ENCODE data around the gene MORN5. TPM values are rescaled to one million over a fixed set of nuclear protein-coding genes. Genes with fewer than 3 reads are reported as not detected.

MORN5 gene
- total and polyA plus RNA-seq, 9 of the 15 experiments (the other 6 are each of a cell fraction or from before 2014, with no cell fraction given): not detected

DNA sequence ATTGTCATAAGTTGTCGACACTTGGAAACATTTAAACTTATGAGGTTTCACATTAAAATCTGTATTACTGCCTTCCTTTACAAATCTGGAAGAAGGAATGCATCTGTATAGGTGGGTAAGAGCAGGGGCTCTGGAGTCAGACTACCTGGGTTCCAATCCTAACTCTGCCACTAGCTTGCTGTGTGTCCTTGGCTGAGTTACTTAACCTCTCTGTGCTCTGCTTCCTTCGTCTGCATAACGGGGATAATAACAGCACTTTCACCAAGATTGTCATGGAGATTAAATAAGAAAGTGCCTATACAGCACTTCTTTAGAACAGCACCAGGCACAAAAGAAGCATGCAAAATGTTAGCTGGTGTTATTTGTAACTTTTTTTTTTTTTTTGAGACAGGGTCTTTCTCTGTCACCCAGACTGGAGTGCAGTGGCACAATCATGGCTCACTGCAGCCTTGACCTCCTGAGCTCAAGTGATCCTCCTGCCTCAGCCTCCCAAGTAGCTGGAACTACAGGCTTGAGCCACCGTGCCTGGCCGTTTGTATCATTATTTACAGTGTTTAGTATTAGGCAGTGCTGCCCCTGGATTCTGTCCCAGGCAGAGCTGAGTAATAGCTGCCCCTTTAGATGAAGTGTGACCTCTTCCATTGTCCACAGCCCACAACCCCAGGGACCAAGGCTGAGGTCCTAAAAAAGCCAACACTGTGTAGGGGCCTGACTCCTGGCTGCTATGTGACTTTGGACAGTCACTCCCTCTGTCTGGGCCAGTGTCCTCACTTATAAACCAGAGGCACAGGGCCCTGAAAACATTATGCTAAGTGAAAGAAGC is 41.2 kb upstream of the MORN5 start (continued):
- TF ChIP-seq ATF7 (IDR thresholded peaks at IDR 0.05): no peak
- TF ChIP-seq, protein P1, sequence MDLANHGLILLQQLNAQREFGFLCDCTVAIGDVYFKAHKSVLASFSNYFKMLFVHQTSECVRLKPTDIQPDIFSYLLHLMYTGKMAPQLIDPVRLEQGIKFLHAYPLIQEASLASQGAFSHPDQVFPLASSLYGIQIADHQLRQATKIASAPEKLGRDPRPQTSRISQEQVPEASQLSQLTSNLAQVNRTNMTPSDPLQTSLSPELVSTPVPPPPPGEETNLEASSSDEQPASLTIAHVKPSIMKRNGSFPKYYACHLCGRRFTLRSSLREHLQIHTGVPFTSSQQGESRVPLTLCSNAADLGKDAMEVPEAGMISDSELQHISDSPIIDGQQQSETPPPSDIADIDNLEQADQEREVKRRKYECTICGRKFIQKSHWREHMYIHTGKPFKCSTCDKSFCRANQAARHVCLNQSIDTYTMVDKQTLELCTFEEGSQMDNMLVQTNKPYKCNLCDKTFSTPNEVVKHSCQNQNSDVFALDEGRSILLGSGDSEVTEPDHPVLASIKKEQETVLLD (IDR thresholded peaks at IDR 0.05): no peak
- TF ChIP-seq, protein P2, sequence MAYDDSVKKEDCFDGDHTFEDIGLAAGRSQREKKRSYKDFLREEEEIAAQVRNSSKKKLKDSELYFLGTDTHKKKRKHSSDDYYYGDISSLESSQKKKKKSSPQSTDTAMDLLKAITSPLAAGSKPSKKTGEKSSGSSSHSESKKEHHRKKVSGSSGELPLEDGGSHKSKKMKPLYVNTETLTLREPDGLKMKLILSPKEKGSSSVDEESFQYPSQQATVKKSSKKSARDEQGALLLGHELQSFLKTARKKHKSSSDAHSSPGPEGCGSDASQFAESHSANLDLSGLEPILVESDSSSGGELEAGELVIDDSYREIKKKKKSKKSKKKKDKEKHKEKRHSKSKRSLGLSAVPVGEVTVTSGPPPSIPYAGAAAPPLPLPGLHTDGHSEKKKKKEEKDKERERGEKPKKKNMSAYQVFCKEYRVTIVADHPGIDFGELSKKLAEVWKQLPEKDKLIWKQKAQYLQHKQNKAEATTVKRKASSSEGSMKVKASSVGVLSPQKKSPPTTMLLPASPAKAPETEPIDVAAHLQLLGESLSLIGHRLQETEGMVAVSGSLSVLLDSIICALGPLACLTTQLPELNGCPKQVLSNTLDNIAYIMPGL (CRISPR knock-in tag; IDR thresholded peaks at IDR 0.05): no peak

DNA sequence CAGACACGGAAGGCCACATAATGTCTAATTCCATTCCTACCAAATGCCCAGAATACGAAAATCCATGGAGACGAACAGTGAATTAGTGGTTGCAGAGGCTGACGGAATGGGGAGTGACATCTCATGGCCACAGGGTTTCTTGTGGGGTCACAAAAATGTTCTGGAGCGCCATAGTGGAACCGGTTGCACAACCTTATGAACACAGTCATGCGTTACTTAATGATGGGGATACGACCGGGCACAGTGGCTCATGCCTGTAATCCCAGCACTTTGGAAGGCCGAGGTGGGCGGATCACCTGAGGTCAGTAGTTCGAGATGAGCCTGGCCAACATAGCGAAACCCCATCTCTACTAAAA is 40.6 kb upstream of the MORN5 start:
- no peak for FAIRE-seq
- no peaks in the 10 kb centered on the region for H3K36me3 ChIP-seq (ENCODE audit: control insufficient read depth, insufficient read depth, low read length)
- H3K27me3 ChIP-seq (ENCODE audit: control insufficient read depth in 2 of 2, insufficient read depth in 2 of 2, low read length in 2 of 2): peaks cover 0 to 18% of the 10 kb centered on the region in 2 experiments; a peak in 3 of 5 replicates
- H3K9ac ChIP-seq (ENCODE audit: insufficient read depth in 1 of 2, low read depth in 2 of 2, low read length in 2 of 2): no peak overlapping the region
- ChIA-PET POLR2A (interaction anchor here (0.5 kb wide), 2 partner anchors 190 to 218 kb away, joined by 3 read pairs; no protein-coding TSS in a partner anchor), CTCF (ENCODE audit: low intra/inter-chr PET ratio) (no interaction called here)
- in situ Hi-C loops (cut with MboI): no loop called here
- BruUV-seq (replicated peaks): no TSS peak
- DNase-seq (ENCODE audit: extremely low read depth in 1 of 4, low spot score in 3 of 4): no peak
- ATAC-seq: no peak
- no peaks in the 10 kb centered on the region; the same call in 1 of the 2 replicates for H3K9me3 ChIP-seq (replicated peaks; ENCODE audit: control insufficient read depth, insufficient read depth, low read depth, low read length)
- no peaks in the 10 kb centered on the region for H3K9me1 ChIP-seq (ENCODE audit: control insufficient read depth, insufficient read depth, low read length)
- H3K4me2 ChIP-seq (ENCODE audit: insufficient read depth, low read length): no peak overlapping the region
- intact Hi-C loops (cut with micrococcal nuclease): no loop called here
- H3K27ac ChIP-seq (ENCODE audit: extremely low read depth, low read depth, low read length): no peak overlapping the region
- TF ChIP-seq, protein P3, sequence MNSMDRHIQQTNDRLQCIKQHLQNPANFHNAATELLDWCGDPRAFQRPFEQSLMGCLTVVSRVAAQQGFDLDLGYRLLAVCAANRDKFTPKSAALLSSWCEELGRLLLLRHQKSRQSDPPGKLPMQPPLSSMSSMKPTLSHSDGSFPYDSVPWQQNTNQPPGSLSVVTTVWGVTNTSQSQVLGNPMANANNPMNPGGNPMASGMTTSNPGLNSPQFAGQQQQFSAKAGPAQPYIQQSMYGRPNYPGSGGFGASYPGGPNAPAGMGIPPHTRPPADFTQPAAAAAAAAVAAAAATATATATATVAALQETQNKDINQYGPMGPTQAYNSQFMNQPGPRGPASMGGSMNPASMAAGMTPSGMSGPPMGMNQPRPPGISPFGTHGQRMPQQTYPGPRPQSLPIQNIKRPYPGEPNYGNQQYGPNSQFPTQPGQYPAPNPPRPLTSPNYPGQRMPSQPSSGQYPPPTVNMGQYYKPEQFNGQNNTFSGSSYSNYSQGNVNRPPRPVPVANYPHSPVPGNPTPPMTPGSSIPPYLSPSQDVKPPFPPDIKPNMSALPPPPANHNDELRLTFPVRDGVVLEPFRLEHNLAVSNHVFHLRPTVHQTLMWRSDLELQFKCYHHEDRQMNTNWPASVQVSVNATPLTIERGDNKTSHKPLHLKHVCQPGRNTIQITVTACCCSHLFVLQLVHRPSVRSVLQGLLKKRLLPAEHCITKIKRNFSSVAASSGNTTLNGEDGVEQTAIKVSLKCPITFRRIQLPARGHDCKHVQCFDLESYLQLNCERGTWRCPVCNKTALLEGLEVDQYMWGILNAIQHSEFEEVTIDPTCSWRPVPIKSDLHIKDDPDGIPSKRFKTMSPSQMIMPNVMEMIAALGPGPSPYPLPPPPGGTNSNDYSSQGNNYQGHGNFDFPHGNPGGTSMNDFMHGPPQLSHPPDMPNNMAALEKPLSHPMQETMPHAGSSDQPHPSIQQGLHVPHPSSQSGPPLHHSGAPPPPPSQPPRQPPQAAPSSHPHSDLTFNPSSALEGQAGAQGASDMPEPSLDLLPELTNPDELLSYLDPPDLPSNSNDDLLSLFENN (IDR thresholded peaks at IDR 0.05; ENCODE audit: low read depth in 2 of 2, low read length in 2 of 2): no peak
- TF ChIP-seq CEBPB (tag; IDR thresholded peaks at IDR 0.05) (peak; percentile 17; the same call in 1 of the 2 replicates), TOE1 (IDR thresholded peaks at IDR 0.05; ENCODE audit: borderline replicate concordance) (no peak), TOE1 (CRISPR knock-in tag; IDR thresholded peaks at IDR 0.05; ENCODE audit: borderline replicate concordance, low read depth) (no peak), RFX1 (IDR thresholded peaks at IDR 0.05) (no peak), ZNF217 (CRISPR knock-in tag; IDR thresholded peaks at IDR 0.05) (no peak)
- H3K79me2 ChIP-seq (ENCODE audit: control insufficient read depth, insufficient read depth, low read length): no peaks in the 10 kb centered on the region
- H3K4me3 ChIP-seq: no peak overlapping the region
- 25% methylated on average over 13 of the region's 13 CpGs for WGBS (ENCODE audit: insufficient coverage, low coverage, missing lambda C conversion rate)
- H3K4me1 ChIP-seq (replicated peaks in 1 of 2; ENCODE audit: control insufficient read depth in 2 of 2, insufficient read depth in 2 of 2, low read length in 2 of 2): peaks cover 0 to 3% of the 10 kb centered on the region in 2 experiments; a peak in 1 of 5 replicates
- no peak overlapping the region for H2AFZ ChIP-seq (ENCODE audit: low read depth, low read length)
- H4K20me1 ChIP-seq (replicated peaks; ENCODE audit: control insufficient read depth, insufficient read depth, low read length): peaks cover 3% of the 10 kb centered on the region

Measured in K562 (cell line).